Measurements from ENCODE around the gene CNIH4.

Gene CNIH4

GRCh38 chr1:224402472-224403036 is 45.9 kb downstream of the CNIH4 start:
- no peak for TF ChIP-seq CTCF (IDR thresholded peaks at IDR 0.05)

- no peak for TF ChIP-seq CTCF (IDR thresholded peaks at IDR 0.05)
Observed at GRCh38 chr1:224404916-224405603, 48.4 kb downstream of the CNIH4 start.

GRCh38 chr1:224405604-224405970 is 48.9 kb downstream of the CNIH4 start:
- TF ChIP-seq CTCF (IDR thresholded peaks at IDR 0.05) = no peak

- no peak for TF ChIP-seq CTCF (IDR thresholded peaks at IDR 0.05)
Observed at GRCh38 chr1:224406216-224406615, 49.5 kb downstream of the CNIH4 start.

- TF ChIP-seq CTCF (IDR thresholded peaks at IDR 0.05) = no peak
Observed at GRCh38 chr1:224407571-224408293, 51.1 kb downstream of the CNIH4 start.

GRCh38 chr1:224408294-224408590 is 51.6 kb downstream of the CNIH4 start:
- no peak for TF ChIP-seq CTCF (IDR thresholded peaks at IDR 0.05)

GRCh38 chr1:224411766-224412165 is 55.1 kb downstream of the CNIH4 start:
- TF ChIP-seq CTCF (IDR thresholded peaks at IDR 0.05) = no peak

Measured in LNCAP (cell line).